GM04504 (cell line): ENCODE results near the gene ZMAT3.

Experiments
- DNase-seq: peaks from one replicate; pipeline ENCODE4 v3.0.0-alpha.2; 2012; ENCODE audit warnings: low read depth

The ZMAT3 gene

GRCh38 chr3:179021119-179021903 lies 50.3 kb downstream of the ZMAT3 start:
- no peak for DNase-seq

GRCh38 chr3:179020112-179020511 lies 51.5 kb downstream of the ZMAT3 start:
- no peak for DNase-seq

- no peak for DNase-seq
Measured at GRCh38 chr3:179018808-179019207, 52.8 kb downstream of the ZMAT3 start.

- no peak for DNase-seq
Measured at GRCh38 chr3:179016979-179017670, 54.5 kb downstream of the ZMAT3 start.

- peak; percentile 53 for DNase-seq
Measured at GRCh38 chr3:179015551-179016020, 56.0 kb downstream of the ZMAT3 start.

GRCh38 chr3:179005706-179006105 lies 65.9 kb downstream of the ZMAT3 start:
- DNase-seq: no peak

- no peak for DNase-seq
Measured at GRCh38 chr3:179005213-179005612, 66.4 kb downstream of the ZMAT3 start.

- no peak for DNase-seq
Measured at GRCh38 chr3:179000659-179001058, 71.0 kb downstream of the ZMAT3 start.

GRCh38 chr3:179000144-179000543 lies 71.5 kb downstream of the ZMAT3 start:
- no peak for DNase-seq

GRCh38 chr3:178996399-178996798 lies 75.2 kb downstream of the ZMAT3 start:
- DNase-seq: no peak

- no peak for DNase-seq
Measured at GRCh38 chr3:178990293-178990692, 81.3 kb downstream of the ZMAT3 start.

- DNase-seq: no peak
Measured at GRCh38 chr3:178989821-178990220, 81.8 kb downstream of the ZMAT3 start.

- no peak for DNase-seq
Measured at GRCh38 chr3:178987745-178988144, 83.9 kb downstream of the ZMAT3 start.

- no peak for DNase-seq
Measured at GRCh38 chr3:178986456-178986855, 85.2 kb downstream of the ZMAT3 start.

GRCh38 chr3:178982137-178982536 lies 89.5 kb downstream of the ZMAT3 start:
- no peak for DNase-seq

- no peak for DNase-seq
Measured at GRCh38 chr3:178975320-178975719, 96.3 kb downstream of the ZMAT3 start.

GRCh38 chr3:178971614-178972013 lies 100.0 kb downstream of the ZMAT3 start:
- no peak for DNase-seq

GRCh38 chr3:178969004-178969700 lies 102.5 kb downstream of the ZMAT3 start:
- DNase-seq: no peak
